GF-D8 (cell line): ENCODE results near the gene TACR2.
A peak's percentile ranks its signal among the peaks of the same experiment; 100 is the strongest.

Experiments
- DNase-seq: peaks from one replicate; lab custom pipeline; 2025; lab: John Stamatoyannopoulos, UW

Gene TACR2

DNA sequence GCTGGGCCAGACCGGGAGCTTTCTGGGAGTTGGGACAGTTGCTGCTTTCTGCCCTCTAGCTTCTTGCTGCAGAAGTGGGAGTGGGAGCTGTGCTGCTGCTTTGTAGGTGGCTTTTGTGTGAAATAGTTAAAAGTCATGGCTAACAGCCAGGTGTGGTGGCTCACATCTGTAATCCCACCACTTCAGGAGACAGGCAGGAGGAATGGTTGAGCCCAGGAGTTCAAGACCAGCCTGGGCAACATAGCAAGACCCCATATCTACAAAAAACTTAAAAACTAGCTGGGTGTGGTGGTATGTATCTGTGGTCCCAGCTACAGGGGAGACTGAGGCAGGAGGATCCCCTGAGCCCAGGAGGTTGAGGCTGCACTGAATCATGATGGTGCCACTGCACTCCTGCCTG lies 13.7 kb downstream of the TACR2 start:
- no peak for DNase-seq

DNA sequence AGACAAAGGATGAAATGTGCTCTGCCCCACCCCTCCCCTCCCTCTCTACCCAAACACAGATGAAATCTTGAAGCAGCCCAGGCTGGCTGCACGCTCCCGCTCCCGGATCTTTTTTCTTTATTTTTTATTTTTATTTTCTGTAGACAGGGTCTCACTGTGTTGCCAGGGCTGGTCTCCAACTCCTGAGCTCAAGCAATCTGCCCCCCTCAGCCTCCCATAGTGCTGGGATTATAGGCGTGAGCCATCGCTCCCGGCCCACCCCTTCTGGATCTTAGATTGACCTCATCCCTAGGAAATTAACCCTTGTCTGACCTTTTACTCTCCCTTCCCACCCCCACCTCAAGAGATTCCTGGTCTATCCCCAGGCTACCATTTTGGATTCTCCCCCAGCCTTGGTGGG lies 14.3 kb downstream of the TACR2 start:
- DNase-seq: no peak

DNA sequence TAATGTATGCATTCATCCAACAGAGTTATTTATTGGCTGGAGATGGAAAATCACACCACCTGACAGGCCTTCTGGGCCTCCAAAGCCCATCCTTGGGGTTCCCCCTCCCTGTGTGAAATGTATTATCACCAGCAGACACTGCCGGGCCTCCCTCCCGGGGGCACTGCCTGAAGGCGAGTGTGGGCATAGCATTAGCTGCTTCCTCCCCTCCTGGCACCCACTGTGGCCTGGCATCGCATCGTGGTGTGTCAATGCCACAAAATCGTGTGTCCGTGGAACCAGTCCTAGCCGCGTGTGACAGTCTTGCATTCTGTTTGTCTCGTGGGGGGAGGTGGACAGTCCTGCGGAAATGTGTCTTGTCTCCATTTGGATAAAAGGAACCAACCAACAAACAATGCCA lies 15.3 kb downstream of the TACR2 start:
- DNase-seq: no peak

DNA sequence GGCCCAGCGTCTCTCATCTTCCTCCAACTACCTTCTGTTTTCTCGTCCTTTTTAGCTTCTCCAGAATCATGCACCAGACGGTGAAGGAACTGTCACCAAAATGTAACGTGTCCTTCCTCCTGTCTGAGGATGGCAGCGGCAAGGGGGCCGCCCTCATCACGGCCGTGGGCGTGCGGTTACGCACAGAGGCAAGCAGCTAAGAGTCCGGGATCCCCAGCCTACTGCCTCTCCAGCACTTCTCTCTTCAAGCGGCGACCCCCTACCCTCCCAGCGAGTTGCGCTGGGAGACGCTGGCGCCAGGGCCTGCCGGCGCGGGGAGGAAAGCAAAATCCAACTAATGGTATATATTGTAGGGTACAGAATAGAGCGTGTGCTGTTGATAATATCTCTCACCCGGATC lies 15.8 kb downstream of the TACR2 start:
- no peak for DNase-seq

DNA sequence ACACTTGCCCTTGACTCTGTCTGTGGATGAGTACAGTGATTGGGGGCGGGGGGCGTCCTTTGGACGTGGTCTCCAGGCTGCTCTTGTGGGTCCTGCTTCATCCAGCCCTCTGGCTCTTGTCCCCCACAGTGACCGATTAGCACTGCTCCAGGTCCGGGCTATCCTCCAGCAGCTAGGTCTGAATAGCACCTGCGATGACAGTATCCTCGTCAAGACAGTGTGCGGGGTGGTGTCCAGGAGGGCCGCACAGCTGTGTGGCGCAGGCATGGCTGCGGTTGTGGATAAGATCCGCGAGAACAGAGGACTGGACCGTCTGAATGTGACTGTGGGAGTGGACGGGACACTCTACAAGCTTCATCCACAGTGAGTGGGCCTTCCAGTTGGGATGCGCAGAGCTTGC lies 18.3 kb downstream of the TACR2 start:
- no peak for DNase-seq

DNA sequence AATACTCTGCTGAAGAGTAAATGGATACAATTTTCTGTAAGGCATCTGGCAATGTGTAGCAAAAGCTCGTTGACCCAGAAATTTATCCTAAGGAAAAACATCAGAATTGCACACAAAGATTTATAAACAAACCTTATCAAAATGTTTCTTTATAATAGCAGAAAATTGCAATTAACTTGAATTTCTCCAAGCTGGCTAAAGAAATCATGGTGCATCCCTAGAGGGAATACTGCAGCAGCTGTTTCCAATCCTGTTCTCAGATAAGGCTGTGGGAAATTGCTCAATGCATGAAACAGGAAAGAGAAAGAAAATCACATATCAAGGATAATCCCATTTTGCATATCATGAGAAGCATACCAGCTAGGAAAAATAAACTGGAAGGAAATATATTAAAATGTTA lies 18.7 kb downstream of the TACR2 start:
- DNase-seq: no peak

DNA sequence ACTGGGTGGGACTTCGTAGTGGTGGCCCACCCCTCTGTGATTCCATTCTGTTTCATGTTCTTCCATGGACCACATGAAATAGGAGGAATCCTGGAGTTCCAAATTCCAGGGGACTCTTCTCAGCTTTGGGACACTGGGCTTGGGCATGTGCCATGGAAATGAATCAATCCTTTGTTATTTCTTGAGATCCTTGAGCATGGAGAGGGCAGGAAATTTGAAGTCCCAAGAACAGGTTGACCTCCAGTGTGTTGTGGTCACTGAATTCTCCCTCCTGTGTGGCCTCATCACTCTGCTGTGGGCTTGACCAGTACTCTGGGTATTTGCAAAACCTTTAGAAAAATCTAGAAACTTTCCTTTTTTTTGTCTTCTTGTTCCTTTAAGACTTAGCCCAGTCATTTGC lies 22.7 kb downstream of the TACR2 start:
- no peak for DNase-seq

DNA sequence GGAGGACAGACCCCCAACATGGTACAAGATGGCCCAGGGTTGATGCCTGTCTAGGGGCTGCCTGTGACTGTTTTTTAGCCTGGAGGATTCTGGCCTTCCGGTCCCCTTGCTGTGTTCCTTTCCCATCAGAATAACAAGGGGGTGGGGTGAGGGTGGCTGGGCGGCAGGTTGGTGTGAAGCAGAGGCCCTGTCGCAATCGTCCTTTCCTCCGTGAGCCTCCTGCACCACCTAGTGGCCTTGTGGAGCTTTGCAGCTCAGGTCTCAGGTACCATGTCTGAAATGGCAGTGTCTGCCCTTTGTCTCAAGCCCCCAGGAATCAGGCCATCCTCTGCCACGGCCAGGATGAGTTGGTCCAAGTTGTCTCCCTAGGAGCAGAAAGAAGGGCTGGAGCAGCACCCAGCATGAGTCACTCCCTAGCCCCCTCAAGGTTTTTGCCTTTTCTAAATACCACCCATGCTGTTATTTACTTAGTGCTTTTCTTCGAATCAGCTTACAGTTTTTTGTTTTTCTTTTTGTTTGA lies 24.2 kb downstream of the TACR2 start:
- DNase-seq: peak; percentile 43

DNA sequence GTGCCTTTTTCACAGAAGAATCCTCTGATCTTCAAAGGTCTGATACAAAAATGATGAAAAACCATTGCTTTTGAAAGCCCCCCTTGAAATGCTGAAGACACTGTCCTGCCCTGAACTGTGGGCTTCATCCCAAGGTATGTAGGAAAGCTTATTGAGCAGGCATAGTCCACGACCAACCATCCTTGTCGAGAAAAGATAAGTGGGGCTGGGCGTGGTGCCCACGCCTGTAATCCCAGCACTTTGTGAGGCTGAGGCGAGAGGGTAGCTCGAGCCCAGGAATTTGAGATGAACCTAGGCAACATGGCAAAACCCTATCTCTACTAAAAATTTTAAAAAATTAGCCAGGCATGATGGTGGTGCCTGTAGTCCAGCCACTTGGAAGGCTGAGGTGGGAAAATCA lies 25.6 kb downstream of the TACR2 start:
- DNase-seq: no peak

DNA sequence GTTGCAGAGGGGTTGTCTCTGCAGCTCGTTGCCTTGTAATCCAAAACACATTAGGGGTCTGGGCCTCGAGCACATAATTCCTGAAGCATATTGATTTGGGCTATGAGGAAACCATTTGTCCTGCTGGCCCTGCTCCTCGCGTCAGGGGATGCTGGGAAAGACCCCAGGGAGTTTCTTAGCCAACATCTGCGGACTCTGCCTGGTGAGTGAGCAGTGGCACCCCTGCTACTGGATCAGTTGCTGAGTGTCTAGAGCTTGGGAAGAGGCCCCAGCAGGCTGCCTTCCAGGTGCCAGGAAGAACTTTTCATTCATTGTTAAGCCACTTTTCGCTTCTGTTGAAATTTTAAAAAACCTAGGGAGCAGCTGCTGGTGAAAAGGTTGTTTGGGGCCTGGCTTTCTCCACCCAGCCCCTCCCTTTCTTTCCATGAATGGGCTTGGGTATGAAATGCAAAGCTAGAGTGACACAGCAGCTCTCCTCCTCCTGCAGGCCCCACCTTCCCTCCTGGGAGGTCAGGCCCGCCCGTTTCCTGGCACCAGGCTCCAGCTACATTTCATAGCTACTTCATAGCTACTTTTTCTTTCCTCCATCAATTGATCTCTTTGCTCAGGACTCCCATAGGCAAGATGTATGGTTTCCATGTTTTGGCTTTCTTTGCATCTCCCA lies 26.8 kb downstream of the TACR2 start:
- DNase-seq: no peak

DNA sequence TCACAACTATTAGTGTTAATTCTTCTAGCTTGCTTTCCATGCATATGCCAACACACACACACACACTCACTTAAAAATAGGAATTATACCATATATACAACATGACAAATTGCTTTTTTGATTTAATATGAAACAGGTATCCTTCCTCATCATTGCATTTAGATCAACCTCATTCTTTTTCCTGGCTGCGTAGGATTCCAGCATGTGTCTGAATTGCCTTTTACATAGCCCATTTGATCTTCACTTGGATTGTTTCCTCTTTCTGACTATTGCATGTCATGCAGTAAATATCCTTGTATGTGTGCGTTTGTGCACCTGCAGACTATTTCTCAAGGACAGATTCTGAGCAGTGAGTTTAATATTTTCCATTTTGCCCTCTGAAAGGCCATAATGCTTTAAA lies 28.2 kb downstream of the TACR2 start:
- DNase-seq: no peak

DNA sequence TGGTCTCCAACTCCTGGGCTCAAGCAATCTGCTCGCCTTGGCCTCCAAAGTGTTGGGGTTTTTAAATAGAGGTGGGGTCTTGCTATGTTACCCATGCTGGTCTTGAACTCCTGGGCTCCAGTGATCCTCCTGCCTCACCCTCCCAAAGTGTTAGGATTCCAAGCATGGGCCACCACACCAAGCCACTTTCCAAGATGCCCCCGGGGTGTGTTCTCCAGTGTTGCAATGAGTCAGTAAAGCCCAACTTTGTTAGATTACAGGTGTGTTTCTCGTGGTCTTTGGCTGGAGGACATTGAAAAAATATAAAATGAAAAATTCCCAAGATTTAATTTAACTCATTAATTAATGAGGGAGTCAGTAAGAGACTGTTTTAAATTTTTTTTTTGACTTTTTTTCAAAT lies 29.2 kb downstream of the TACR2 start:
- no peak for DNase-seq

DNA sequence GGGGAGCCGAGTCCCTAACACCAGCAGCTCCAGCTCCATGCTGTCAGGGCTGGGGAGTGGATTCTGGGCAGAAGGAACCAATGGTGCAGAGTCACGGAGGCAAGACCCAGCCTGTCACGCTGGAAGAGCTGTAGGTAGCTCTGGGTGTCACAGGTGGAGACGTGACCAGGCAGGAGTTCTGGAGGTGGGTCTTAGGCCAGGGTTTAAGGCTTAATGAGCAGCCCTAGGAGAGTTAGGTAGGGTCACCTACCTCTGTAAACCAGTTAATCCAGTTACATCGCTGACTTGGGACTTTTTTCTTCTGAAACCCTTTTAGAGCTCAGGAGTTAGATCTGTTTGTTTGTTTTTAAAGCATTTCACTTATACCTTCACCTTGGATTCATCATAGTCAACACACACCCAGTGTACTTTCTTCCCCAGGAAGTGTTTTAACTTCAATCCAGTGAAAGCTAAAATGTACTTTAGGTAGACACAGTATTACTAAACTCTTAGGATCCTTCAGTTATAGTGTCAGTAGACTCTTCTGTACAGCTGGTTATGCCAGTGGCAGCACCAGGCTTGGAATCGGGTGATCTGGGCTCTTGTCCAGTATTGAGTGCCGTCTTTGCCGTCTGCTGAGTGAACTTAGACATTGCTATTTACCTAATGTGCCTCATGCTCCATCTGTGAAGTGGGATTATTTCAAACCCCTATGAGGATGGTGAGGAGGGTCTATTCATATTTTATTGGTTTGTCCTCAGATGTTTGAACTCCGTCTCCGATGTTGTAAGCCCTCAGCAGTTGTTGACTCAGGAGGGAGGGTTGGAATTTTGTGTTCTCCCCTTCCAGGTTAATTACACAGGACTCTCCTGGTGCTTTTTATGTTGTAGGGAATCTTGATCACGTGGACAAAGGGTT lies 31.0 kb downstream of the TACR2 start:
- no peak for DNase-seq

DNA sequence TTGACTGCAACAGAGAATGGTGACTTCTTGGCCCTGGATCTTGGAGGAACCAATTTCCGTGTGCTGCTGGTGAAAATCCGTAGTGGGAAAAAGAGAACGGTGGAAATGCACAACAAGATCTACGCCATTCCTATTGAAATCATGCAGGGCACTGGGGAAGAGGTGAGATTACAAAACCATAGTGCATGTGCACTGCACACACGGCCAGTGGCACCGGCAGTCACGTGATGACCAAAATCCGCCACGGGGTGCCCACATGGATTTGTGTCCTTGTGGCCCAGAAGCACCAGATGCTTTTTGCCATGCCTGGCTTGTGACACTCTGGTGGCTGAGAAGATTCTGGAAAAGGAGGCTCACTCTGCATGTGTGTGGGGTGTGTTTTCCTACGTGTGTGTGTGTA lies 32.4 kb downstream of the TACR2 start:
- DNase-seq: no peak

DNA sequence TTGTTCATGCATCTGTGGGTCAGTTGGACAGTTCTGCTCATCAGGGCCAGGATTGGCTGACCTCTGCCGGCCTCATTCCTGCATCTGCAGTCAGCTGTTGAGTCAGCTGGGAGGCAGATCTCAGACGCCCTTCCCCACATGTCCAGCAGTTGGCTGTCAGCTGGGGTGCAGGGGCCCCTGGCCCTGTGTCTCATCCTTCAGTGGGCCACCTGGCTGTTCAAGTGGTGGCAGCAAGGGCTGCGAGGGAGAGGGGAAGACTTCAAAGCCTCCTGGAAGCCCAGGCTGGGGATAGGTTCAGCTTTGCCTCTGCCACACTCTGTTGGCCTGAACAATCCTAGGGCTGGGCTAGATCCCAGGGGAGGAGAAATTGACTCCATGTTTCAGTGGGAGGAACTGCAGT lies 33.2 kb downstream of the TACR2 start:
- no peak for DNase-seq

DNA sequence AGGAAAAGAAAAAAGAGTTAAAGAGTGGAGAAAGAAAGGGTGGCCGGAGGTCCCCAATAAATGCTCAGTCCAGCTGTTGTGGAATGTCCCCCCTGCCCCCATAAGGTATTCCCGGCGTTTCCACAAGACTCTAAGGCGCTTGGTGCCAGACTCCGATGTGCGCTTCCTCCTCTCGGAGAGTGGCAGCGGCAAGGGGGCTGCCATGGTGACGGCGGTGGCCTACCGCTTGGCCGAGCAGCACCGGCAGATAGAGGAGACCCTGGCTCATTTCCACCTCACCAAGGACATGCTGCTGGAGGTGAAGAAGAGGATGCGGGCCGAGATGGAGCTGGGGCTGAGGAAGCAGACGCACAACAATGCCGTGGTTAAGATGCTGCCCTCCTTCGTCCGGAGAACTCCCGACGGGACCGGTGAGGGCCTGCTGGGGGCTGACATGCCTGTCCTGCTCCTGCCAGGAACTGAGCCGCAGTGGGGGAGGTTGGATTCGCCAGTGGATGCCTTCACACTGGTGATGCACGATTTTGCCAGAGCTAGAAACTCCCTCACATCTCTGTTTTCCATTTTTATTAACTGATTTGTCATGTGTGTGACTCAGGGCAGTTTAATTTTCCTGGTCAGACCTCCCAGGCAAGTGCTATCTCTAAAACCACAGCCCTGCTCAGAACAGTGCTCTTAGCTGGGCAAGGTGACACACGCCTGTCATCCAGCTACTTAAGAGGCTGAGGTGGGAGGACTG lies 34.2 kb downstream of the TACR2 start:
- DNase-seq: no peak

DNA sequence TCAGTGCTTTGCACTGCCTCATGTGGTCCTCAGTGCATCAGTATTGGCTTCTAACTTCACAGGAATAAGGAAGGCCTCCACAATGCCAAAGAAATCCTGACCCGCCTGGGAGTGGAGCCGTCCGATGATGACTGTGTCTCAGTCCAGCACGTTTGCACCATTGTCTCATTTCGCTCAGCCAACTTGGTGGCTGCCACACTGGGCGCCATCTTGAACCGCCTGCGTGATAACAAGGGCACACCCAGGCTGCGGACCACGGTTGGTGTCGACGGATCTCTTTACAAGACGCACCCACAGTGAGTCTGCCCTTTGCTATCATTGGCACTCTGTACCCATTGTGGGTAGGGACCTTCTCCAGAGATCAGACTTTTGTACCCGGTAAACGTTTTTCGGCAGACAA lies 36.9 kb downstream of the TACR2 start:
- no peak for DNase-seq

DNA sequence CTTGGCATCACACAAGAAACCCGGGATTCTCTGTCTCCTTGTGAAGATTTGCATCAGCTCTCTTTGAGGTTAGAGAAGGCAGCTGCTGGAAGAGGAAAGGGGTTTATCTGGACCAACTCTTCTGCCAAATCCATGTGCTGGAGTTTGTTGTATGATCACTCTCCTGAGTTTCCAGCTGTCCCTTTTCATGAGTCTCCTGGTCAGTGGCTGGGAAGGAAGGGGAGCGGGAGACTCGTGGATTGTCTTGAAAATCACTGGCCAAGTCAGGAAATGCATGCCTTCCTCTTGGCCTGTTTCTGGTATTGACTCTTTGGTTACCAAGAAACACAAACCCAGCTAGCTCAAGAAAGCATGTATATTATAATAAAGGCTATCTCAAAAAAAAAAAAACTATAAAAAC lies 38.8 kb downstream of the TACR2 start:
- DNase-seq: no peak

DNA sequence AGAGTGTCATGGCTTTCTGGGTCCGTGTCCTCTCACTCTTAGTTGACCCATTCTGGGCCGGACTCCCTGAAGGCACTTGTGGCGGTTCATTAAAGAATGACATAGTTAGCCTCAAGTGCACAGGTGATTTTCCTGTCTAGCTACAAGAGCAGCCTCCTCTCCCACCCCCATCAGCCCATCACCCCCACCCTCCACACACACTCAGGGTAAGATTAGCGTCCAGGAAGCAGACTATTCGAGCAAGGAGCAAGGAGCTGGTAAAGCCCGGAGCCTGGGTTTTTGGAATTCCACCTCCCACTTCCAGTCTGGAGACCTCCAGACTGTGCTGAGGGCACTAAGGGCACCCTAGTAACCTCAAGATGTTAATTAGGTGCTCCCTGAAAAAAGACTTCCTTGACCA lies 39.5 kb downstream of the TACR2 start:
- DNase-seq: no peak

DNA sequence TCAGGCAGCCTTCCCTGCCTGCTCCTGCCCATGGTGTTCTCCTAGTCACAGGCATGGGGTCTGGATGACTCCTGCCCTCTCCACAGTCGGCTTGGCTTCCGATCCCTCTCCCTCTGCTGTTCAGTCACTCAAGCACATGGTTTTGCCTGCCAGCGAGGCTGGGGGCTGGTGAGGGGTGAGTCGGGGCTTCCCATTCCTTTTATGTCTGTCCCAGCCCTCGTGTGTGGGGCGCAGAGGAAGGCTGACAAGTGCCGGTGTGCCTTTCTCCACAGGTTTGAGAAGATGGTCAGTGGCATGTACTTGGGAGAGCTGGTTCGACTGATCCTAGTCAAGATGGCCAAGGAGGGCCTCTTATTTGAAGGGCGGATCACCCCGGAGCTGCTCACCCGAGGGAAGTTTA lies 40.1 kb downstream of the TACR2 start:
- DNase-seq: no peak

DNA sequence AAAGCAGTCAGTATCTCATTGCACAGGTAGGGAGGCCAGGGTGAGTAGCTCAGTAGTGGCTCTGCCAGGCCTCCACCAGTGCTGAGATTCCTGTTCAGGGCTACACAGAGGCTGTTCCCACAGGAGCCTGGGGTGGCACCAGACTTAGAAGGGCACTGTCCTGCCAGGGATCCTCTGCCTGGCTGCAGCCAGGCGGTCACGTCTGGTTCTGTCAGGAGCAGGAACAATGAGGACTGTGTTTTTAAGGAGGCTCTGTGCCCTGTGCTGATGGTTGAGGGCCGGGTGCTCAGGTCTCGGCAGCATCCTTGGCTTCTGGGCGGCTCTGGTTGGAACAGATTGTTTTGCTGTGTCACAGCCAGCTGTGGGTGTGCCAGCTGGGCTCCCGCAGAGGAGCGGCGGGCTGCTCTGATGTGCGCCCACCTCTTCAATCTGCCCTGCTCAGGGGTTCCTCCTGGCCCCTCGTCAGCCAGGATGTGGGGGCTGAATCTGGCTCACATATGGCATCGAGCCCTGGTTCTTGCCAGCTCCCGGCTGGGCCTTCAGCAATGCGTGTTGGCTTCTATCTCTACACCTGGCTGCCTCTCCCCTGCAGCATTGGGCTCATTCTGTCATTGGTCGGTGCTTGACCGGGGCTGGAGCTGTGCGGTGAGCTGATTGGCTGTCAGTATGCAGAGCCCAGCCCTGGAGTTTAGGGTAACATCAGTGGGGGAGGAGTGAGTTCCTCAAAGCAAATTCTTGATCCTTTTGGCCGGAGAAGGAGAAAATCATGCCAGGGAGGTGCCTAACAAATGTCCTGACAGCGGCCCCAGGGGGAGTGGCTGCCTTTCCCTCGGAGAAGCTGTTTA lies 41.2 kb downstream of the TACR2 start:
- DNase-seq: no peak

DNA sequence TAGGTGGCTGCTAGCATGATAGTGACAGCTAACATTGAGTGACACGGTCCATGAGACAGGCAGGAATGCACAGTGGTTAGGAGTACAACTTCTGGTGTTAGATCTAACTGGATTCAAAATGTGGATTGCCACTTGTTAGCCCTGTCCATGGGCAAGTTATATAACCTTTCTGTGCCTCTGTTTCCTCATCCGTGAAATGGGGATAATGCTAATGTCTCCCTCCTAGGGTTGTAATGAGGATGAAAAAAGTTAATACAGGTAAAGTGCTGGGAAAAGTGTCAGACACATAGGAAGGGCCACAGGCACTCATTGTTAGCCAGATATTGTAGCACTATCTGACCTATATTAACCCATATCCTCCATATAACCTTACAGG lies 41.8 kb downstream of the TACR2 start:
- DNase-seq: no peak
